ENCODE results near the gene MFNG.

The MFNG gene

GRCh38 chr22:37511395-37512104 lies 25.4 kb upstream of the MFNG start:
- no peak for DNase-seq (ENCODE audit: low read depth)

GRCh38 chr22:37510091-37510490 lies 23.9 kb upstream of the MFNG start:
- no peak for DNase-seq (ENCODE audit: low read depth)

DNA sequence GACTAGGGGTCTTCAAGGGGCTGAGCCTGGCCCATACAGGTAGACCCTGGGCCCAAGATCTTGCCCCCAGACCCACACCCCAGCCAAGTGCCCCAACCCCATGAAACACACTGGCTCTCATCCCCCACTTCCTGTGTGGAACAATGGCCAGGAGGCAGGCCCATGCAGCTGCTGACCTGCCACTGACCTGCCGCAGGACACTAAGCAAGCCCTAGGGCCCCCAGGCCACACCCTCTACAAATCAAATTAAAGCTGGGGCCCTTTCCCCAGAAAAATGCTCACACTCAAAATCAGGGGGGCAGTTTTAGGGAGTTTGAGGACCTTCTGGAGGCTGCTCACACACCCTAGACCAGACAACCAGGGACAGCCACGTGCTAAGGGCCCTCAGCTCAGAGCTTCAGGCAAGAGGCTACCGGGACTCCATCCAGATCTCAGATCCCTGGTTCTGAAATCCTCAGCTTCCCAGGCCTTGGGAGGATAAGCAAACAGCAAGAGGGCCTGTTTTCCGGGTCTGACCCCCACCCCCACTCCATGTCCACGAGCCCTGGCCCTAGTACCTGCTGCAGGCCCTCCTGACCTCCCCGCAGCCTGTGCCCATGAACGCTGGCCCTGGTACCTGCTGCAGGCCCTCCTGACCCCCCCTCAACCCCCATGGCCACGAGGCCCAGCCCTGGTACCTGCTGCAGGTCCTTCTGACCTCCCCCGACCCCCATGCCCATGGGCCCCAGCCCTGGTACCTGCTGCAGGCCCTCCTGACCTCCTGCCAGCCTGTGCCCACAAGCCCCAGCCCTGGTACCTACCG lies 23.1 kb upstream of the MFNG start:
- DNase-seq (ENCODE audit: low read depth) = no peak

DNA sequence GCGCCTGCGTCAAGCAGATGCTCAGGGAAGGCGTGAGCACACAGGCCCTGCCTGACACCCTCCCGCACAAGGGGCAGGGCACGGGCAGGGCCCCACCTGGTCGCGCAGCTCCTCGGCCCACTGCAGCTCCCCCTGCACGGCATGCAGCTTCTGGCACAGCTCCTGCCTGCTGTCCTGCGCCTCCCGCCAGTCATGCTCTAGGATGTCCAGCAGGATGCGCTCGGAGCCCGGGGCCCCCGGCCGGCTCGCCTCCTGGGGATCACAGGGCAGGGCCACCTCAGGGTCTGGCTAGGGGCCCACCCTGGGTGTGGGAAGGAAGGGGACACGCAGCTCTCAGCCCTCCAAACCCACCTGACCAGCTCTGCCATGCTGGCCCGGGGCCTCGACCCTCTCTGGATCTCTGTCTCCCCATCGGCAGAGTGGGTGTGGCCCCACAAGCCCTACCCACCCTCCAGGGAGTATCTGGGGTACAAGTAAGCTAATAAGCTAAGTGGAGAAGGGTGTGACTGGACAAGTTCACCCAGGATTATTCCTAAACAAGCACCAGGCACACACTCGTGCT lies 22.3 kb upstream of the MFNG start:
- no peak for DNase-seq (ENCODE audit: low read depth)

DNA sequence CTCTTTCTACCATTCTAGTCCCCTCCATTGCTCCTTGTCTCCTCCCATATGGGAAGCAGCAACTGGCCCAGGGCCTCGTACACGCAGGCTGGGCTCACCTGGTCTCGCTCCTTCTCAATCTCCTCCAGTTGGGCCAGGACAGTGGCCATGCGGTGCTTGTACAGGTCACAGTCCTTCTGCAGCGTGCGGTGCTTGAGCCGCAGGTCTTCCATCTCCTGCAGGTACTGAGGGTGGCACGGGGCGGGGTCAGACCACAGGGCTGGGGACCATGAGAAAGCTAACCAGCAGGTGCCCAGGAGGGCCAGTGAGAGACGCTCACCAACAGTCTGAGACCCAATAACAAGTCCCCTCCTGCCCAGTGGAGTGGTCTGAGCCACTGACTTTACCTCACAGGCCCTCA lies 21.5 kb upstream of the MFNG start:
- no peak for DNase-seq (ENCODE audit: low read depth)

DNA sequence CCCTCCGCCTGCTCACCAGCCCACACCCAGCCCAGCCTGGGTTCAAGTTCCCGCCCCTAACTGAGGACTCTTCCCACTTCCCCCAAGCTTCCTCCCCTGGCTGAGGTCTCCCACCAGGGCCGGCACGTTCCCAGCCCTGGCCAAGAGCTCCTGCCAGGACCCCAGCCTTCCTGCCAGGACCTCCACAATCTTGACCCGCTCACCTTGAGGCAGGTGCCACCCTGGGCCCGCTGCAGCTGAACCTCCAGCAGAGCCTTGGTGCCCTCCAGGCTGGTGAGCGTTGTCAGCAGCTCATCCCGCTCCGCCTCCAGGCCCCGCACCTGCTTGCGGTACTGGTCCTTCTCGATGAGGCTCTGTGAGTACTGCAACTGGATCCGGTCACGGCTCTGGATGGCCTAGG lies 19.8 kb upstream of the MFNG start:
- no peak for DNase-seq (ENCODE audit: low read depth)

GRCh38 chr22:37505565-37505964 lies 19.4 kb upstream of the MFNG start:
- DNase-seq (ENCODE audit: low read depth) = no peak

- DNase-seq (ENCODE audit: low read depth) = no peak
Measured at GRCh38 chr22:37504964-37505363, 18.8 kb upstream of the MFNG start.

GRCh38 chr22:37503850-37504249 lies 17.7 kb upstream of the MFNG start:
- DNase-seq (ENCODE audit: low read depth) = no peak

DNA sequence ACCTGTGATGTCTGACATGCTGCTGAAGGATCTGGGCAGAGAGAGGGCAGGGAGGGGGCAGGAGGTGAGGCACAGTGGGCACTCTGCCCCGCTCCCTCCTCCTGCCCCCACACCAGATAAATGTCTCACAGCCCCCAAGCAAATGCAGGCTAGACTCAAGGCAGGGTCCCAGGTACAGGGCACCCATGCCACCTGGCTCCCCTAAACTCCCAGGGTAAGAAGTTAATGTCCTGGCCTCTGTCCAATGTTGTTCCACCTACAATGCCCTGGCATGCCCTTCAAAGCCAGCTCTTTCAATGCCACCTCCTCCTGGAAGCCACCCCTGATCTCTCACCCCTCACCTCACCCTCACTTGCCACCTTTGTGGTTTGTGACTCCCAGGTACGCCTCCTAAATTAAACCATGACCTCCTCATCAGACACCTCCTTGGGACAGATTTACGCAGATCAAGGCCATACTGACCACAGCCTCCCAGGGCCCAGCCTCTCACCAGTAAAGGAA lies 17.0 kb upstream of the MFNG start:
- no peak for DNase-seq (ENCODE audit: low read depth)

- DNase-seq (ENCODE audit: low read depth) = no peak
Measured at GRCh38 chr22:37502342-37503182, 16.4 kb upstream of the MFNG start.

GRCh38 chr22:37501610-37502341 lies 15.6 kb upstream of the MFNG start:
- no peak for DNase-seq (ENCODE audit: low read depth)

- DNase-seq (ENCODE audit: low read depth) = no peak
Measured at GRCh38 chr22:37500745-37501609, 14.8 kb upstream of the MFNG start.

DNA sequence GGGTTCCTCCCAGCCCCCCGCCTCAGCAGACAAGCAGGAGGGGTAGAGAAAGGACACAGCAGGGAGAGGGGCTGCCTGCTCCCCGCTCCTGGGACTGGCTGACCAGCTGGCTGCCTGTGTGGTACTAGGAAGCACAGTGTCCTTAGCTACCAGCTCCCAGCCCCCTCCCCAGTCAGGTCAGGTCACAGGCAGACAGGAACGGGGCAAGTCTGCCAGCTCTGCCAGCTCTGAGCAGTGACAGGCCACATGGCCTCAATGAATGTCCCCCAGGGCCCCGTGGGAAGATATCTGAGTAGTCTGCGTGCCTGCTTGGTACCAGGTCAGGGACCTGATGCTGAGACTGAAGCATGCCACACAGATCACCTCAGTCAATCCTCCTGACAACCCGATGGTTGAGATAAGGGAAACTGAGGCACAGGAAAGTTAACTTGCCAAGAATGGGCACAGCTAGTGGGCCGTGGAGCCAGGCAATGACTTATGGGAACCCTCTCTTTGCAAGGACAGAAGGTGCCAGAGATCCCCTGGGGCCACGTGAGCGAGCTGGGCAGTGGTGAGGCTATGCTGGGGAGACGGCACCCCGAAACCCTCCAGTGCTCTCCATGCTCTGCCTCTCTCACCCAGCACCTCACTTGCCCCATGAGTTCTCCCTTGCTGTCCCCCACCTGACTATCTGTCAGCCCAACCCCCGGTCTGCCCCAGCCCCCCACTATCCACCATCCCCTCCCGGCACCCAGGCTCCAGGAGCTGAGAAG lies 13.8 kb upstream of the MFNG start:
- DNase-seq (ENCODE audit: low read depth) = no peak

DNA sequence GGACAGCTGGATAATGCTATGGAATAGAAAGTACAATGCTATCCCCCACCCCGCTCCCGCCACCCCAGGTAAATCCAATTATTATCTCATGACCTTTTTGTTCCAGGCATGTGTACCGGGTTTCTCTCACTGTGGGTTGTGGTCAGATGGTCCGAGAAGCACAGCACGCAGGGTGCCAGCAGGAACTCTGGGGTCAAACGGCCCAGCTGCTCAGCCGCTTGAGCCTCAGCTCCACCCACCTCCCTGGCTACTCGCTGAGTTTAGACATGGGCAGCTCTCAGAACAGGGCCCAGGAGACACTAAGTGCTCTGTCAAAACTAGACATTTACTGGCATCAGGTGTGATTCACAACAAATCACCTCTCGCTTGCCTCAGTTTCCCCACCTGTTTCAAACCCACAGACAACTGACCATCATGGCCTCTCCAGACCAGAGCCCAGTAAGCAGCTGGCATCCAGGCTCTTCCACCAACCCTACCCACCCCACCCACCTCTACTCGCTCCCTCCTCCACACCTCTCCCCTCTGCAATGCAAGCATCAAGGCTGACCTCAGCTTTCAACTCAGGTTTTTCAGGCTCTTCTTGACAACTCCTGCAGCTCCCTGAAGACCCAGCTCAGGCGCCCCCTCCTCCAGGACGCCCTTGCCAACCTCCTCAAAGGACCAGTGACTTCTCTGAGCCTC lies 13.0 kb upstream of the MFNG start:
- DNase-seq (ENCODE audit: low read depth) = no peak

GRCh38 chr22:37498289-37498909 lies 12.2 kb upstream of the MFNG start:
- peak; percentile 36 for DNase-seq (ENCODE audit: low read depth)

DNA sequence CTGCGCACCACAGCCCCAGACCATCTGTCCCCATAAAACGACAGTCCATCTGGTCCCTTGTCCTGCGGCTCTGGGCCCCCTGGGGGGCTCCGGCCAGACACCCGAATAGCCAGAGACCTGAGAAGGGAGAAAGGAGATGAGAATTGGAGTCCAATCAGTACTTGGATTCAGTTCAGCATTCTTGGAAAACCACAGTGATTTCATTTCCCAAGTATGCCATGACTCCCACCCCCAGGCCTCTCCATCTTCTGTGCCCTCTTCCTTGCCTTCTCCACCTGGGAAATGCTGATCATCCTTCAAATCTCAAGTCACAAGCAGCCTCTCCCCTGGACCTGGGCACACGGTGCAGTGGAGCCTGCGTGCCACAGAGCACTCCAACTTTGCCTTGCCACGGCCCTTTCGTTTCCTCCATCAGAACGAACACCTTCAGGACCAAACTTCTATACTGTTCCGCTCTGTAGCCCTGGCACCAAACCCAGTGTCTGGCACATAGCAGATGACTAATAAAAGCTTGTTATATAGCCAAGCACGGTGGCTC lies 10.9 kb upstream of the MFNG start:
- no peak for DNase-seq (ENCODE audit: low read depth)

GRCh38 chr22:37496651-37497050 lies 10.5 kb upstream of the MFNG start:
- DNase-seq (ENCODE audit: low read depth) = no peak
